K562 (cell line): ENCODE results near the gene AP4E1.

Experiments used
- CREM ChIP-seq: IDR thresholded peaks from 2 replicates; pipeline ENCODE4 v1.6.1; 2014; ENCODE audit warnings: antibody characterized with exemption, low read depth
- MYC ChIP-seq, 2 experiments: fragments of 250-450 bp in 1 of 2; sonication (Bioruptor Pico) in 1 of 2; IDR thresholded peaks; 2 replicates each; pipeline versions ENCODE4 v1.5.1 to v1.6.1; 2012 to 2021; ENCODE audit warnings: low read depth in 2 of 2, borderline replicate concordance in 1 of 2, improper control_type of control experiment in 1 of 2, low read length in 1 of 2, mild to moderate bottlenecking in 1 of 2, moderate library complexity in 1 of 2
- RNF219 ChIP-seq: fragments of 250-450 bp; sonication (Bioruptor Pico); IDR thresholded peaks from 2 replicates; pipeline ENCODE4 v1.5.0; 2022; ENCODE audit warnings: mild to moderate bottlenecking

- TF ChIP-seq RNF219 (CRISPR knock-in tag) = no peak
- TF ChIP-seq MYC (IDR thresholded peaks at IDR 0.05; ENCODE audit: low read depth, low read length) = no peak
- no peak for TF ChIP-seq MYC (CRISPR knock-in tag; IDR thresholded peaks at IDR 0.05; ENCODE audit: borderline replicate concordance, low read depth)
- TF ChIP-seq CREM = no peak
Measured at GRCh38 chr15:51044037-51044727, 135.7 kb downstream of the AP4E1 start.
